GM21825 (cell line): ENCODE results near the gene GPR61.

ENCODE experiments used
- ATAC-seq: cut with Tn5 transposase; IDR thresholded peaks from one replicate; pipeline ENCODE4 v1.9.1; 2021; ENCODE audit warnings: mild to moderate bottlenecking, moderate library complexity; ENCODE audit not compliant: unreplicated experiment

GPR61 gene

DNA sequence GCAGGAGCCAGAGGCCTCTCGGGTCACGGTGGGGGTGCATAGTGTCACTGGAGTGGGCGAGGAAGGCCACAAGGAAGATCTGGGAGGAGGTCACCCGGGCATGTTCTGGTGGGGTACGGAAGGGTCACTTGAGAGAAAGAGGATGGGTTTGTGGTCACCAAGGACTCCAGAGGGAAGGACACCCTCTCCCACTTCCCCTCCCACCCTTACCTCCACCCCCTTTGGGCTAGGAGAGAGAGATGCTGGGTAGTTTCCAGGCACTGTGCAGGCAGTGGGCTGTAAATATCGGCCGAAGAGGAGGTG, 30.8 kb upstream of the GPR61 start:
- no peak for ATAC-seq

DNA sequence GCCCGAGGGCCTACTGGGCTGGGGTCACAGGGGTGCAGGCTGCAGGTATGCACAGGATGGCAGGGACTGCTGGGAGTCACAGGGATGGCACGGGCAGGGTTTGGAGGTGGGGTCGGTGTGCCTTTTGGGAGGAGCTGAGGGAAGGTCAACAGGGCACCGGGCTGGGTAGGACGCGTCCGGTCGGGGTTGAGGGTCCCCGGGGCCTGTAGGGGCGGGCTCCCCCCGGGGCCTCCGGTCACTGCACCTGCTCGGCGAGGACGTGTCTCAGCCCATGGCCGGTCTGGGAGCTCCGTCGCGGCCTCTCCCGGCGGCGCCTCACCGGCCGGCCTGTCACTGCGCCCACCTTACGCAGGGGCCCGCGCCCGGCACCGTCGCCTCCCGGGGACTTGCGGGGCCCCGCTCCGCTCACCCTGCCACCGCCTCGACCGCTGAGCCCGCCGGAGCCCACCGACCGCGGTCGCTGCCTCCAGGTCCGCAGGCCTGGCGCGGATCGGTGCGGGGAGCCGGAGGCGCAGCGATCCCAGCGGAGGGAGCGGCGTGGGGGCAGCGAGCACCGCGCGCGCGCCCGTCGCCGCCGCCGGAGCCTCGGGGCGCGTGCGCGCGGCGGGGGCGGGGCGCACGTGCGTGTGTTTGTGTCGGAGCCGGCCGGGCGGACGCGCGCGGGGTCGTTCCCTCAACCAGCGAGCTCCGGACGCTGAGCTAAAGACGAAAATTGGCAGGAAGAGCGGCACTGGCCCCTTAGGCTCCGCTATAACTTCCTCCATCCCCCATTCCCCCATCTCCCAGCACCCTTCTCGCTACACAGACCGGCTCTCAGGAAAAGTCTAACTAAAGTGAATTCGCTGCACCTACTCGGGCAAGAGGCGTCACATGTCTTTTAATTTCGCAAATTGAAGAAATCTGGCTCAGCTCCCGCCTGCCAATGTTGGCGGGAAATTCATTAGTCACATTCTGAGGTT, 30.2 kb upstream of the GPR61 start, which contains the start of gene AMIGO1:
Gene AMIGO1, minus strand, starts transcription at position 552 of the 959 bp plus-strand sequence. CDS start 815 bp downstream, outside the sequence.
- peak; percentile 57 for ATAC-seq

DNA sequence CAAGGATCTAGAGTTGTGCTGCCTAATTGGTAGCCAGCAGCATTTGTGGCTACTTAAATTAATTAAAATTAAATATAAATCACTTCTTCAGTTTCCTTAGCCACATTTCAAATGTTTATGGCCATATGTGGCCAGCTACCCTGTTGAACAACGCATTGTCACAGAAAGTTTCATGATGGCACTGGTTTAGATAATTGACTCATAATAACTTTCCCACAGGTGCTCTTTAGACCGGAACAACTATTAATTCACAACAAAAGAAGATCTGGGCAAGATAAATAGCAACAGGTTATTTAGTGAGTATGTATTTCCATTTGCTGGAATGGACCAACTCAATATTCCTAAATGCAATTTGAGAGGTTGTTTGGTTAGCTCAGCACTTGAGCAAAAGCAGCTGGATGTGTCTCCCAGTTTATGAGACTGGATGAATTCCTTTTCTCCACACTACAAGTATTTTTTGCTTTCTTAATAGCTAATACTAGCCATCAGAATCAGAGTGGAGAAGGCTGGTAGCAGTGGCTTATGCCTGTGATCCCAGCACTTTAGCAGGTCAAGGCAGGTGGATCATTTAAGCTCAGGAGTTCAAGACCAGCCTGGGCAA, 26.5 kb upstream of the GPR61 start:
- ATAC-seq, result no peak

DNA sequence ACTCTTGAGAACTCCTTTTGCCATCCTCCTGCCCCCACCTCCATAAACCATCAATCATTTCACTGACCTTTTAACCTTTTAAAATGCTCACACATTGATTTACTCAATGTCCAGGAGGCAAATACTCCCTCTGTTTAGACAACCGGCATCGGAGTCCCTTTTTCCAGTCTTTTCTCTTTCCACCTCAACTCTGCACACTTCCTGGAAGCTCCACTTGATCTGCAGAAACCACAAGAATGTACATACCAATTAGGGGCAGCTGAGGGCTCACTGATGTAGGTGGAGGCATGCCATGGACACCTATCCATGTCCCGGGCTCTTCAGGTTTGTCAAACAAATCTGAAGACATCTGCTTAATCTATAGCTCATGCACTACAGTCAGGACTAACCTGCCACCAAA, 24.8 kb upstream of the GPR61 start:
- no peak for ATAC-seq

DNA sequence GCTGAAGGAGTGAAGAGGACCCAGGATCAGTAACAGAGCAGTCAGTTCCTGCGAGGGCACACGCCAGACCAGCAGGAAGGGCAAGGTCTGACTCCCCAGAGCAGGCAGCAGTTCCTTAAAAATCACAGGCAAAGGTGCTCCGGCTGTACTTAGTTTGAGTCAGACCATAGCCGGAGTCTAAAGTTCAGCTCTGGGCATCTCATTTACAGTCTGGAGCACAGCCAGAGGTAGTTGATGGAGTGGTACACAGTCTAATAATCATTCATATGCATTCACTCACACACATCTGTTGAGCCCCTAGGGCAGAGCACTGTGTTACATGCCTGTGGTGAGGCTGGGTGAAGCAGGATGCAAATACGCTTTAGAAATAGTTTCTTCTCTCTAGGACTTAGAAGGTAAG, 22.8 kb upstream of the GPR61 start:
- no peak for ATAC-seq

DNA sequence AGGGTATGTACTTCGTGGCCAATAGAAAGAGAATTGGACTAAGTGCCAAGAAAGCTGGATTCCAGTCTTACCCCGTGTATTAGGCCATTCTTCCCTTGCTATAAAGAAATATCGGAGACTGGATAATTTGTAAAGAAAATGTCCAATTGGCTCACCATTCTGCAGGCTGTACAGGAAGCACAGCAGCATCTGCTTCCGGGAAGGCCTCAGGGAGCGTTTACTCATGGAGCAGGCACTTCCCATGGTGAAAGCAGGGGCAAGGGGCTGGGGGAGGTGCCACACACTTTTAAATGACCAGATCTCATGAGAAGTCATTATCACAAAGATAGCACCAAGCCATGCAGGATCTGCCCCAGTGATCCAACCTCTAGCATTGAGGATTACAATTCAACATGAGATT, 22.3 kb upstream of the GPR61 start:
- ATAC-seq, result no peak

DNA sequence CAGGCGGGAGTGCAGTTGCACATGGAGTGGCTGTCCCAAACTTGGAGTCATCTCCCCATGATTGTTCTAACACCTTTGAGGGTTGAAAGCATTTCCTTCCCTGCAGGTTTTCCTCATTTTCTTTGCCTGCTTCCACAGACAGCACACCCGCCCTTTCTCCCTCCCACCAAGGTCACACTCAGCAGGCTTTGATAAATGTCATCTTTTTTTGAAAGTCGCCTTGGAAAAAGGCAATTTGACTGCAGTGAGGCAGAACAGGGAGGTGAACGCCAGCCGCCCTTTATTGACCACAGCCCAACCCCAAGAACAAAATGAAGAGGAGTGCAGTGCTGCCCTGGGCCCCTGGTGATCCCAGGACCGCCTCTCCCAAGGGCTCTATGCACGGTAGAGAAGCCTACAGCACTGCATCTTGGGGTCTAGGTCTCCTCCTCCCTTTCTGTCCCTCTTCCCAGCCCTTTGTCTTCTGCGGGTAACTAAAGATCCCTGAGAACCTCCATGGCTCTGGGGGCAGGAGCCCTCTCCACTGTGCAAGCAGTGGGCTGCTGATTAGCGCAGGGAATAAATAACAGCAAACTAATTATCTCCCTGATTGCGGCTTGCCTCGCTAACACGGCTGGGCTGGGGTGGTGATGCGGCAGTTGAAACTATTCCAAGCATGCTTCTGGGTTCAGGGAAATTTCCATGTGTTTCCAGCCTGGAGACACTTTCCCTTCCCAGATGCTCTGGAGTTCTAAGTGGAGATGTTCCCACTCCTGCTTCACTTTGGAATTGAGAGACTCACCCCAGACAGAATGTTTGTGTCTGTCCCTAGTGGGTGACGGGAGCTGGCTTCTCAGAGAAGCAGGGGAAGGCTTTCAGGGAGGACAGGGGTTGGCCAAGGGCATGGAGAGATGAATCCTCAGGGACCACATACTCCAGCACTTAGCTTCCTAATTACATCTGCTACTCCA, 18.4 kb upstream of the GPR61 start:
- no peak for ATAC-seq

DNA sequence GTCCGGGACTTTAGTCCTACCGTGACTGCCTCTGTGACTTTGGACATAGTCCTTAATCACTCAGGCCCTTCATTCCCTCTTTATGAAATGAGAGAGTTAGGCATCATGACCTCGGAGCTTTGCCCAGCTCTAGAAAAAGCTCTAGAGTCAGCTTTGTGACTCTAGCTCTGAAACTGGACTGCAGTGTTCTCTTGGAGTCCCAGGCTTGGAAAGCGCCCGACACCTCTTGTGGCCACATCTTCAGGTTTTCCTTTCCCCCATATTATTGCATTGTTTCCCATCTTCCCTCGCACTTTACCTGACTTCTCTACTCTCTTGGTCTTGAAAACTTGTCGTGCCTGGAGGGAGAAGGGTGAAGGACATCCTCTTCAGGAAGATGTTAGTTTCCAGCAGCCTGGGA, 17.6 kb upstream of the GPR61 start:
- ATAC-seq, result no peak

DNA sequence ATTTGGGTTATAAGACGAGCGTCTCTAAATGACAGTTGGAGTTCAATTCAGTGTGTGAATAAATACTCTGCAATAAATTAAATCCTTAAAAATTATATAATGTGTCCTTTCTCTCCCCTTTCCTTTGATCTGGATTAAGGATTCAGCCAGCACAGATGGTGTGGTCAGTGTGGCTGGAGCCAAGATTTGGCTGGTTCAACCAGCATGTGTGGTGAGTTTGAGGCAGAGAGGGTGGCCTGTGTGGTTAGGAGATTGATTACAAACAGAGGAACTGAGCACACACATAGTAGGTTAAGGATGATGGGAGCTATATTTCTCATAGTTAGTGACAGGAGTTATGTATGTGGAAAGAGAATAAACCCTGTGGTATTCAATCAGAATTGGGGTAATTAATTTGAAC, 16.0 kb upstream of the GPR61 start:
- no peak for ATAC-seq

DNA sequence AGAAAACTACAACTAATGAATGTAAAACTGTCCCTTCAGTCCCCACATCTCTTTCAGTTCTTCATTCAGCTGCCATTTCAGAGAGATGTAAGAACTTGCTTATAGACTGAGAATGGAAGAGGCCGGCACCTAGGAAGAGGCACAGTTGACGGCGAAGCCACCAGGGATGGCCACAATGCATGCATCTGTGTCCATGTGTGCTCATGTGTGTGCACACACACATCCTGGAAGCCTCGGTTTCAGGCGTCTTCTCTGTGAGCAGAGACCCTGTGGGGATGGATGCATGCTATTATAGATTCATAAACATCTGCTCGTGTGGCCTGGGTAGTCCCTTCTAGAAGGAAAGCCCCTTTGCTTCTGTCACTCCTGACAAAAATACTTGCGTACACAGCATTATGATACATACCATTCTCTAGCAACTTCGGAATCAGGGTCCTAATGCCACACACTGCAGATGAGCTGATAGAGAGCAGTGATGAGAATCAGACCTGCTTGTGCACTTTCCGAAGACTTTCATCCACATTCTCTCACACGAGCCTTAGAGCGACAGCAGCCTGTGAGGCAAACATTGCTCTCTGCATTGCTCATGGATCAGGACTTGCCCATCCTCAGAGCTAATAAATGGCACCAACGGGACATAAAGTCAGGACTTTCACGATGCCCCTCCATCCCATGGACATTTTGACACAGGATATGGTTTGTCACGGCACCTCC, 12.4 kb upstream of the GPR61 start:
- ATAC-seq, result peak; percentile 65

DNA sequence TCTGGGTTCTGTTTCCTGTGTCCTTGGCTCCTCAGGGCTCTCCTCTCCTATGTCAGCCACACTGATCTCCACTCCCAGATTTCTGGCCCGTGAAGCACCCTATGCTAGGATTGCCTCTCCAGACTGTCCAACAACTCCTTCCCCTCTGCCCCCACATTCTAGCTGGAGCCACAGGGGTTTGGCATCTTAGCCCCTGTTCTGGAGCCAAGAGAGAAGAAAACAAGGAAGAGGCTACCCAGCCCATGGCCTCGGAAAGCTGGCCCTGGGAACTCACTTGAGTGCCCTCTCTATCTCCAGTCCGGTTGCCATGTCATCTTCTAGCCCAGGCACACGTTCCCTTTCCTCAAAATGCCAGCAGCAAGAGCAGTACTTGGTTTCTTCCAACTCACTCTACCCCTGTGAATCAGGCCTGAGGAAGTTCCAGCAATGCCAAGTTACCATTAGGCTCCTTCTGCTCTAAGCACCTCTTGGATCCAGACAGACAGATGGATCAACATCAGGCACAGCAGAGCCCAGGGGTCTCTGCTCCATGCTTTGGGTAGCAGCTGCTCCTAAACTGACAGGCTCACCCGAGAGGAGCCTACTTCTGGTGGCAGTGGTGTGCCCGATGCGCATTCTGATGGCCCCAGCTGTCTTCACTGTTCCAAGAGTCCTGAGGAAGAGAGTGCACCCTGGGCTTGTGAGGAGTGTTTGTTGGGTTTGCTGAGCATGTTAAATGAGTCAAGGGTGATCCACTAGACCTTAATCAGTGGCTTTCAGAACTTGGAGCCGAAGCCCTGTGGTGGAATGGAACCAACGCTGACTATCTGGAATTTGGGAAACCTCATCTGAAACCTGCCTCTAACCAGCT, 11.6 kb upstream of the GPR61 start:
- ATAC-seq, result no peak

DNA sequence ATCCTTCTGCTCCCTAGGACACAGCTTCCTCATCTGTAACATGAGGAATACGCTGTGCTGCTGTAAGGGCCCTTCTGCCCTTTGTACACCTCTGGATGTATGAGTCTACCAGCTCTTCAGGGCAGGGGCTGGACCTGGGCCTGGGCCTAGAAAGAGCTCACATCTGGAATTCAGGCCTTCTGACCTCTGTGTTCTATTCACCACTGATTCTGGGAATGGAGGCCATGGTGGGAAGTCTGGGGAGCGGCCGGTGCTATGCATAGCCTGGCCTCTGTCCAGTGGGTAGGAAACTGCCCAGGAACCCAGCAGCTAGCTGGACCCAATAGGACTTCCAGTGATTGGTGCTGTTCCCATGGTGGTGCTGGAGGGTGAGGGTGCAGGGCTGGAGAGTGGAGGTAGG, 11.0 kb upstream of the GPR61 start:
- ATAC-seq, result no peak

DNA sequence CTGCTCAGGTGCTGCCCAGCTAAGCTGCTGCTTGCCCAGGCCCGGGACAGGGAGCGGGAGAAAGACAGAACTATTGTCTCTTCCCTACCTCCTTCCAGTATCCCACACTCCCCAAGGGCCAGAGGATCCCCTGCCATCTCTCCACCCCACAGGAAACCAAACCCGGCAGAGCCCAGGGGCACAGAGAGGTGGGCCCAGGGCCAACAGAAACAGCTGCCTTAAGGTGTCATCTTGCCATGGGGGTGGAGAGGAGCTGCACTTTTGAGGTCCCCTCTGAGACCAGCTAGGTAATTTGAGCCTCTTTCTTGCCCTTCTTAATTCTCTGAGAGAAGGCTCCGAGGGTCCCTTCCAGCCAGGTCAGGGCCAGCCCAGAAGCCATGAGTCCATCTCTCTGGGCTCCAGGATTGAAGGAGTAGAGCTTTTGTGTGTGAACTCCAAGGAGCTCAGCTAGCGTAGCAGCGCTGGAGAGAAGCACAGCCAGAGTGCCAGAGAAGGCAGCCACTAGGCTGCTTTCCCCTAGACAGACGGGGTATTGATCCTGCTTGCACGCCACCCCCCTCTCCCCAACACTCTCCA, 9.7 kb upstream of the GPR61 start:
- no peak for ATAC-seq

DNA sequence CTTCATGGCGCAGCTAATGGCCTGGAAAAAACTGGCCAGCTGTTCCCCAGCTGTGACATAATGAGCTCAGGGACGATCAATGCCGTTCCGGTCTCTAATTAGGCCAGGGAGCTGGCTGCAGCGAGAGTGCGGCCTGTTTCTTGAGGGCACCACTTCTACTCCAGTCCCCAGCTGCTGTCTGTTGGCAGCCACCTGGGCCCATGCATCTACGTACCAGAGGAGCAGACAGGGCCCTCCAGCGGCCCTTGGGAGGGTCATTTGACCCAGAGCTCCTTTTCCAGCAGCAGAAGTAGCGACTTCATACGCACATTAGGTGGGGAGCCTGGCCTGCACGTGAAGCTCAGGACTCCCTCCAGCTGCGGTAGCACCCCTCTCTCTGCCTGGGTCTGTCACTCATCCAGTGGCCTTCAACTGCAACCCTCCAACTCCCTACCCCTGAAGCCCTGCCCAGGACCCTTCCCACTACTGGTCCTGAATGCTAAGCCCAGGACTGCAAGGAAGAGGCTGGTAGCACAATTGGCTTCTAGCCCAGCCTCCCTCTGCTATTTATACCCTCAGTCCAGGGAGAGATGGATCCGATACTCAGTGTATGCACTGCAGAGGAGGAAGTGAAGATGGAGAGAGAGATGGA, 9.1 kb upstream of the GPR61 start:
- no peak for ATAC-seq

DNA sequence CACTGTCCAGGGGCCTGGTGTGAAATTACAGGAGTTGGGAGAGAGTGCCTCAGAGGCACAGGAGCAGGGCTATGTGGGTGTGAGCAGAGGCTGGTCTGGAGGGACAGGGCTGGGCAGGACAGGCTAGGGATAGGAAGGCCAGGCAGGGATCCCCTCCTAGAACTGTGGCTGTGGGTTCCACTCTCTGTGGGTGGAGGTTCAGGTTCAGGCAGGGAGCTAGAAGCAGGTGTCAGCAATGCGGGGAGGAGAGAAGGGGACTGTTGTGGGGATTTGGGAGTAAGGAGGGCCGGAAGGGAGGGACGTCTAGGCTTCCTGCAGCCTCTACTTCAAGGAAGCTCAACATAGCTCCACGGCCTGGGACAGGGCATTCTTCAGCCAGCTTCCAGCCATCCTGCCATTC, 8.3 kb upstream of the GPR61 start:
- ATAC-seq, result no peak

DNA sequence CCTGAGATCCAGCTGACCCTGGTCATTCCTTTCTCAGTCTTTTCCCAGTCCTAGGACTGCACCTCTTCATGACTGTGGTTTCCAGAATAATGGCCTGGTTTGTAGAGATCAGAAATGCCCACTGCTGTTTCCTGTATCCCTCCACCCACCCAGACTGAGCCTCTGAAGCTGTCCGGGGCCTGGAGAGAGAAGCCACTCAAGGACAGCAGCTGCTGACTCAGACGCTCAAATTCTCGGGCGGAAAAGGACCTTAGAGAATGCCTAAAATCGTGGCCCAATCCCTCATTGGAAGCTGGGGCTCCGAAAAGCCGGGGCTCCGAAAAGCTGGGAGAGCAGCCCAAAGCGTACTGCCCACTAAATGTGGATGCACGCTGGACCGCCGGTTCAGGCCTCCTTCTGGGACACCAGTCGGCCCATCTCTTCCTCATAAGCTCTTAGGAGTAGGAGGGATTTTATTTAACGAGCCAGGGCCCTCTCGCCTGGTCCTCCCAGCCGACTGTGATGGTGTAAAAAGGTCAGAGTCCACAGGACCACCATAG, 7.8 kb upstream of the GPR61 start:
- ATAC-seq, result no peak

DNA sequence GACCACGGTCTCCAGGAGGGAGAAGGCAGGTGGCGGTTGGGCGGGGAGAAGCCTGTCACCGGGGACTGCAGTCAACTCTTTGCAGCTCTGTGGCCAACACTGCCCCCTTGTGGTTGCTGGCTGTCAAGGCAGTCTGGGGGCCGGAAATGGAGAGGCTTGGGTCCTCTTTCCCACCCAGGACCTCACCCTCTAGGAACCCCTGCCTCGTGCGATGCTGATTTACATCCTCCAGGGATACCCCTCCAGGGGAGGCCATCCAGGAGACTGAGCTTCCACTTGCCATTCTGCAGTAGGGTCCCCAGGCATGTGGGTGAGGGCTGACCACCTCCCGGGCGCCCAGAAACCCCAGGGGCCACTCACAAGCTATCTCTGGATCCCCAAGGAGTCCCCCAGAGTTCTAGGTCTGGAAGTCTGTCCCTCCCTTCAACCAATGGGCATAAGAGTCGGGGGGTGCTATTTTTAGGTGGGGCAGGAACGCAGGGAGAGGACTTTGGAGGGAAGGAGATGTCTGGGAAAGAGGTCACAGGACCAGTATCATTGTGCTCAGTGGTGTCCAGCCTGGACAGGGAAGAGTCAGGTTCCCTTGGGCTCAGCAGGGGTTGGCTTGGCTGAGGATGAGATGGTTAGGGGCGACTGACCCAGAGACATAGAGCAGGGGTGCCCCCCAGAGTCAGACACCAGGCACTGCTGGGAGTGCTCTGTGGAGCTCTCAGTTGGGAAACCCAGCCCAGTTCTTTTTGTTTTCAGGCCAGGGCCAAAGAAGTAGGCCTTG, 7.1 kb upstream of the GPR61 start:
- peak; percentile 58 for ATAC-seq

DNA sequence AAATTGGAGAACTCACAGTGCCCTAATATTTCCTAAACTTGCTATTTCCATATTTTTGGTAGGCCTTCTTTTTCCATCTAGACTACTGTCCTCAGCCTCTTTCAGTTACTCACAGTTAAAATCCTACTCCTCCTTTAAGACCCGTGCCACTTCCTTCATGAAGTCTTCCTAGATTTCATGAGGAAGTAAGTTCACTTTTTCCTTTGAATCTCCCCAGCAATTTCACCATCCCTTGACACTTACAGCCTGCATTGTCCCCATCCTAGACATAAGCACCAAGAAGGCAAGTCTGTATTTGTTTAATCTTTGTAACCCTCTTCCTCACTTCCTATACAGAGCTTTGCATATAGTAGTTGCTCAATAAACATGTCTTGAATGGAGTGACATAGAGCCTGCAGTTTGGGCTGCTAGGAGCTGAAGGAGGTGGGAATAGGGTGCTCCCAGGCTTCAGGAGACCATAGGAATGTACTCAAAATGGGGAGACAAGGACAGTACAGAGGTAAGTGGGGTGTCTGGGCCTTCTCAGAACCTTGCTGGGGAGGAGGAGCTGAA, 5.3 kb upstream of the GPR61 start:
- ATAC-seq, result no peak
